ENCODE results near the gene C11orf21.

C11orf21 gene

GRCh38 chr11:2261436-2262230, 40.1 kb downstream of the C11orf21 start:
- no peak for DNase-seq (ENCODE audit: low read depth in 4 of 4, low spot score in 1 of 4)

GRCh38 chr11:2260491-2261364, 41.0 kb downstream of the C11orf21 start:
- no peak for DNase-seq (ENCODE audit: low read depth in 4 of 4, low spot score in 1 of 4)

GRCh38 chr11:2259897-2260451, 41.7 kb downstream of the C11orf21 start:
- DNase-seq (ENCODE audit: low read depth in 4 of 4, low spot score in 1 of 4), result no peak

GRCh38 chr11:2259466-2259830, 42.3 kb downstream of the C11orf21 start:
- no peak for DNase-seq (ENCODE audit: low read depth in 4 of 4, low spot score in 1 of 4)

- no peak for DNase-seq (ENCODE audit: low read depth in 4 of 4, low spot score in 1 of 4)
Observed at GRCh38 chr11:2258501-2259465, 42.9 kb downstream of the C11orf21 start.

GRCh38 chr11:2256951-2257700, 44.6 kb downstream of the C11orf21 start:
- DNase-seq (ENCODE audit: low read depth in 4 of 4, low spot score in 1 of 4), result no peak

GRCh38 chr11:2256293-2256913, 45.3 kb downstream of the C11orf21 start:
- no peak for DNase-seq (ENCODE audit: low read depth in 4 of 4, low spot score in 1 of 4)

- no peak for DNase-seq (ENCODE audit: low read depth in 4 of 4, low spot score in 1 of 4)
Observed at GRCh38 chr11:2252018-2252417, 49.7 kb downstream of the C11orf21 start.

GRCh38 chr11:2251138-2251537, 50.6 kb downstream of the C11orf21 start:
- DNase-seq (ENCODE audit: low read depth in 4 of 4, low spot score in 1 of 4), result no peak

- DNase-seq (ENCODE audit: low read depth in 4 of 4, low spot score in 1 of 4), result no peak
Observed at GRCh38 chr11:2250485-2250884, 51.2 kb downstream of the C11orf21 start.

GRCh38 chr11:2250041-2250440, 51.7 kb downstream of the C11orf21 start:
- DNase-seq (ENCODE audit: low read depth in 4 of 4, low spot score in 1 of 4), result no peak

GRCh38 chr11:2249189-2249916, 52.4 kb downstream of the C11orf21 start:
- DNase-seq (ENCODE audit: low read depth in 4 of 4, low spot score in 1 of 4), result no peak

- DNase-seq (ENCODE audit: low read depth in 4 of 4, low spot score in 1 of 4), result no peak
Observed at GRCh38 chr11:2248762-2249161, 53.0 kb downstream of the C11orf21 start.

- no peak for DNase-seq (ENCODE audit: low read depth in 4 of 4, low spot score in 1 of 4)
Observed at GRCh38 chr11:2248242-2248641, 53.5 kb downstream of the C11orf21 start.

GRCh38 chr11:2247496-2247895, 54.2 kb downstream of the C11orf21 start:
- DNase-seq (ENCODE audit: low read depth in 4 of 4, low spot score in 1 of 4), result no peak

Measured in stimulated activated CD4-positive, alpha-beta T cell treated with anti-CD3 and anti-CD28 coated beads, Interleukin-1b, Interleukin-23, amount 100 ng/mL, for 24 hours (primary cell).